SK-N-SH treated with all-trans-retinoic acid at 6 μM for 48 hours (cell line): ENCODE data around the gene EXOC4.

ENCODE experiments used
- ATAC-seq: fragments of 200-7000 bp; cut with Tn5 transposase; 3 replicates; pipeline ENCODE4 v1.9.1; 2020; ENCODE audit warnings: mild to moderate bottlenecking, moderate library complexity
- ARNTL ChIP-seq: fragments of 450-650 bp; formaldehyde crosslinking; IDR thresholded peaks from 2 replicates; pipeline ENCODE4 v1.5.0; 2020; ENCODE audit warnings: low read depth, mild to moderate bottlenecking, moderate library complexity, borderline replicate concordance
- BACH2 ChIP-seq: fragments of 250-450 bp; sonication (Bioruptor Pico); IDR thresholded peaks from 2 replicates; pipeline ENCODE4 v1.9.0; 2021; ENCODE audit warnings: mild to moderate bottlenecking, borderline replicate concordance
- CREB5 ChIP-seq: fragments of 250-450 bp; sonication (Bioruptor Pico); IDR thresholded peaks from 2 replicates; pipeline ENCODE4 v1.5.1; 2020; ENCODE audit warnings: low read depth, mild to moderate bottlenecking, moderate library complexity
- CSDC2 ChIP-seq: fragments of 250-450 bp; sonication (Bioruptor Pico); IDR thresholded peaks from 2 replicates; pipeline ENCODE4 v1.5.0; 2020; ENCODE audit warnings: mild to moderate bottlenecking, moderate library complexity
- CSRNP3 ChIP-seq: fragments of 250-450 bp; sonication (Bioruptor Pico); IDR thresholded peaks from 2 replicates; pipeline ENCODE4 v1.5.1; 2021; ENCODE audit warnings: mild to moderate bottlenecking, moderate library complexity
- ESRRG ChIP-seq: fragments of 250-450 bp; sonication (Bioruptor Pico); IDR thresholded peaks from 2 replicates; pipeline ENCODE4 v1.6.1; 2021; ENCODE audit warnings: mild to moderate bottlenecking
- GLIS3 ChIP-seq: fragments of 250-450 bp; sonication (Bioruptor Pico); IDR thresholded peaks from 2 replicates; pipeline ENCODE4 v1.5.0; 2020; ENCODE audit warnings: mild to moderate bottlenecking, moderate library complexity
- ISL1 ChIP-seq: fragments of 250-450 bp; sonication (Bioruptor Pico); IDR thresholded peaks from 2 replicates; pipeline ENCODE4 v2.1.2; 2022; ENCODE audit warnings: mild to moderate bottlenecking, moderate library complexity
- OSR1 ChIP-seq: fragments of 250-450 bp; sonication (Bioruptor Pico); IDR thresholded peaks from 2 replicates; pipeline ENCODE4 v1.8.0; 2022; ENCODE audit warnings: moderate library complexity, mild to moderate bottlenecking, inconsistent platforms
- POU6F1 ChIP-seq: fragments of 250-450 bp; sonication (Bioruptor Pico); IDR thresholded peaks from 2 replicates; pipeline ENCODE4 v1.8.0; 2021; ENCODE audit warnings: low read depth, mild to moderate bottlenecking, moderate library complexity, borderline replicate concordance
- PPARA ChIP-seq: fragments of 250-450 bp; sonication (Bioruptor Pico); IDR thresholded peaks from 2 replicates; pipeline ENCODE4 v1.5.0; 2020; ENCODE audit warnings: mild to moderate bottlenecking, borderline replicate concordance
- RARB ChIP-seq: fragments of 250-450 bp; sonication (Bioruptor Pico); IDR thresholded peaks from 2 replicates; pipeline ENCODE4 v1.8.0; 2021; ENCODE audit warnings: mild to moderate bottlenecking, moderate library complexity
- SNAI2 ChIP-seq: fragments of 250-450 bp; sonication (Bioruptor Pico); IDR thresholded peaks from 2 replicates; pipeline ENCODE4 v1.5.0; 2020; ENCODE audit warnings: mild to moderate bottlenecking, moderate library complexity
- TCF4 ChIP-seq: fragments of 250-450 bp; sonication (Bioruptor Pico); IDR thresholded peaks from 2 replicates; pipeline ENCODE4 v1.8.0; 2021; ENCODE audit warnings: mild to moderate bottlenecking, moderate library complexity, borderline replicate concordance
- TOX ChIP-seq: fragments of 250-450 bp; sonication (Bioruptor Pico); IDR thresholded peaks from 2 replicates; pipeline ENCODE4 v1.8.0; 2021; ENCODE audit warnings: mild to moderate bottlenecking, moderate library complexity, borderline replicate concordance
- ZC3H10 ChIP-seq: fragments of 250-450 bp; sonication (Bioruptor Pico); IDR thresholded peaks from 2 replicates; pipeline ENCODE4 v1.5.1; 2021; ENCODE audit warnings: mild to moderate bottlenecking, moderate library complexity
- ZFP3 ChIP-seq: fragments of 250-450 bp; sonication (Bioruptor Pico); IDR thresholded peaks from 2 replicates; pipeline ENCODE4 v1.5.0; 2020; ENCODE audit warnings: mild to moderate bottlenecking, moderate library complexity
- ZFP30 ChIP-seq: fragments of 450-650 bp; formaldehyde crosslinking; IDR thresholded peaks from 2 replicates; pipeline ENCODE4 v1.5.0; 2022; ENCODE audit warnings: mild to moderate bottlenecking, moderate library complexity
- ZNF565 ChIP-seq: fragments of 450-650 bp; formaldehyde crosslinking; conservative IDR thresholded peaks from 2 replicates; pipeline ENCODE4 v1.5.0; 2020; ENCODE audit warnings: low read depth, mild to moderate bottlenecking, moderate library complexity
- ZNF70 ChIP-seq: fragments of 450-650 bp; formaldehyde crosslinking; IDR thresholded peaks from 2 replicates; pipeline ENCODE4 v1.5.0; 2020; ENCODE audit warnings: mild to moderate bottlenecking, moderate library complexity
- ZNF8 ChIP-seq: fragments of 450-650 bp; formaldehyde crosslinking; IDR thresholded peaks from 2 replicates; pipeline ENCODE4 v1.5.0; 2020; ENCODE audit warnings: mild to moderate bottlenecking, moderate library complexity
- TF ChIP-seq, protein P1 (sequence below): fragments of 250-450 bp; sonication (Bioruptor Pico); IDR thresholded peaks from 2 replicates; pipeline ENCODE4 v1.8.0; 2020; ENCODE audit warnings: mild to moderate bottlenecking, moderate library complexity, borderline replicate concordance
- TF ChIP-seq, protein P2 (sequence below): fragments of 250-450 bp; sonication (Bioruptor Pico); IDR thresholded peaks from 2 replicates; pipeline ENCODE4 v1.5.0; 2020; ENCODE audit warnings: mild to moderate bottlenecking, moderate library complexity

Gene EXOC4

DNA sequence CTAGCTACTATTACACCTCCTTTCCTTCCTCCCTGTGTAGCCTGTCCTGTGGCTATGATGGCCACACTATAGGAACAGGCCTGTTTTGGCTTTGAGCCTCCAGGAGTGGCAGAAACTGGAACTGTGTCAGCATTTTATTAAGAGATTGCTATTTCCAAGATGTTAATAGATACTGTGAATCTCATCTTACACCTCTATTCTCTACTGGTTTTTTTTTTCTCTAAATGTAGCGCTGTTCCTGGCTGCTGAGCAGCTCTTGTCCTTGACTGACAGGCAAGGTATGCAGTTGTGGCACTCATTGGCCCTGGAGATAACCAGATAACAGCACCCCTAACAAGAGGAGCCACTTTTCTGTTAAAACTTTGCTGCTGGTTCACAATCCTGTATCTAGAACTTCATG lies 119.5 kb downstream of the EXOC4 start:
- no peak for ATAC-seq
- TF ChIP-seq ZNF8 (CRISPR knock-in tag): no peak
- TF ChIP-seq POU6F1 (CRISPR knock-in tag): no peak
- TF ChIP-seq, protein P1, sequence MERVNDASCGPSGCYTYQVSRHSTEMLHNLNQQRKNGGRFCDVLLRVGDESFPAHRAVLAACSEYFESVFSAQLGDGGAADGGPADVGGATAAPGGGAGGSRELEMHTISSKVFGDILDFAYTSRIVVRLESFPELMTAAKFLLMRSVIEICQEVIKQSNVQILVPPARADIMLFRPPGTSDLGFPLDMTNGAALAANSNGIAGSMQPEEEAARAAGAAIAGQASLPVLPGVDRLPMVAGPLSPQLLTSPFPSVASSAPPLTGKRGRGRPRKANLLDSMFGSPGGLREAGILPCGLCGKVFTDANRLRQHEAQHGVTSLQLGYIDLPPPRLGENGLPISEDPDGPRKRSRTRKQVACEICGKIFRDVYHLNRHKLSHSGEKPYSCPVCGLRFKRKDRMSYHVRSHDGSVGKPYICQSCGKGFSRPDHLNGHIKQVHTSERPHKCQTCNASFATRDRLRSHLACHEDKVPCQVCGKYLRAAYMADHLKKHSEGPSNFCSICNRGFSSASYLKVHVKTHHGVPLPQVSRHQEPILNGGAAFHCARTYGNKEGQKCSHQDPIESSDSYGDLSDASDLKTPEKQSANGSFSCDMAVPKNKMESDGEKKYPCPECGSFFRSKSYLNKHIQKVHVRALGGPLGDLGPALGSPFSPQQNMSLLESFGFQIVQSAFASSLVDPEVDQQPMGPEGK (CRISPR knock-in tag): no peak
- no peak for TF ChIP-seq SNAI2 (CRISPR knock-in tag)
- no peak for TF ChIP-seq CSRNP3 (CRISPR knock-in tag)
- no peak for TF ChIP-seq GLIS3 (CRISPR knock-in tag)
- no peak for TF ChIP-seq ZC3H10 (CRISPR knock-in tag)
- TF ChIP-seq TOX (CRISPR knock-in tag): no peak
- TF ChIP-seq ARNTL (CRISPR knock-in tag): no peak
- no peak for TF ChIP-seq ZNF70 (CRISPR knock-in tag)
- no peak for TF ChIP-seq CREB5
- TF ChIP-seq, protein P2, sequence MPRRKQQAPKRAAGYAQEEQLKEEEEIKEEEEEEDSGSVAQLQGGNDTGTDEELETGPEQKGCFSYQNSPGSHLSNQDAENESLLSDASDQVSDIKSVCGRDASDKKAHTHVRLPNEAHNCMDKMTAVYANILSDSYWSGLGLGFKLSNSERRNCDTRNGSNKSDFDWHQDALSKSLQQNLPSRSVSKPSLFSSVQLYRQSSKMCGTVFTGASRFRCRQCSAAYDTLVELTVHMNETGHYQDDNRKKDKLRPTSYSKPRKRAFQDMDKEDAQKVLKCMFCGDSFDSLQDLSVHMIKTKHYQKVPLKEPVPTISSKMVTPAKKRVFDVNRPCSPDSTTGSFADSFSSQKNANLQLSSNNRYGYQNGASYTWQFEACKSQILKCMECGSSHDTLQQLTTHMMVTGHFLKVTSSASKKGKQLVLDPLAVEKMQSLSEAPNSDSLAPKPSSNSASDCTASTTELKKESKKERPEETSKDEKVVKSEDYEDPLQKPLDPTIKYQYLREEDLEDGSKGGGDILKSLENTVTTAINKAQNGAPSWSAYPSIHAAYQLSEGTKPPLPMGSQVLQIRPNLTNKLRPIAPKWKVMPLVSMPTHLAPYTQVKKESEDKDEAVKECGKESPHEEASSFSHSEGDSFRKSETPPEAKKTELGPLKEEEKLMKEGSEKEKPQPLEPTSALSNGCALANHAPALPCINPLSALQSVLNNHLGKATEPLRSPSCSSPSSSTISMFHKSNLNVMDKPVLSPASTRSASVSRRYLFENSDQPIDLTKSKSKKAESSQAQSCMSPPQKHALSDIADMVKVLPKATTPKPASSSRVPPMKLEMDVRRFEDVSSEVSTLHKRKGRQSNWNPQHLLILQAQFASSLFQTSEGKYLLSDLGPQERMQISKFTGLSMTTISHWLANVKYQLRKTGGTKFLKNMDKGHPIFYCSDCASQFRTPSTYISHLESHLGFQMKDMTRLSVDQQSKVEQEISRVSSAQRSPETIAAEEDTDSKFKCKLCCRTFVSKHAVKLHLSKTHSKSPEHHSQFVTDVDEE: no peak
- TF ChIP-seq BACH2 (CRISPR knock-in tag): no peak
- no peak for TF ChIP-seq RARB (CRISPR knock-in tag)
- TF ChIP-seq ZNF565 (CRISPR knock-in tag): no peak
- TF ChIP-seq OSR1 (CRISPR knock-in tag): no peak

DNA sequence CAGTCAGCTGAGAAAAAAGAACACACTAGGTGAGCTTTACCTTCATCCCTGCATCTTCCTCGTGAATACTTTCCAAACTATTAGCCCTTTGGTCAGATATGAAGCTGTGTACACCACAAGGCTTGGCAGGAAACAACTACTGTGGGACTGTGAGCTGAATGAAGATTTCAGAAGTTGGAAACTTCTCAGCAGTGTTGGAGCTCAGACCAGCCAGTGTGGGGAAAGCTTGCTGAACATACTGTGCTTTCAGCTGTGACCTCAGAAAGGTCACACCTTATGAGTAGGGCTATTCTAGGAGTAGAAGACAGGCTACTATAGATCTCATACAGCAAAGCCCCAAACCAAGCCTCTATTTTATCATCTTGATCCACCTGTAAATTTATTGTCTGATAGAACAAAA lies 123.6 kb downstream of the EXOC4 start:
- TF ChIP-seq TCF4 (CRISPR knock-in tag): no peak
- TF ChIP-seq CSDC2 (CRISPR knock-in tag): no peak
- no peak for TF ChIP-seq SNAI2 (CRISPR knock-in tag)
- no peak for TF ChIP-seq CSRNP3 (CRISPR knock-in tag)
- TF ChIP-seq ZNF70 (CRISPR knock-in tag): no peak
- no peak for TF ChIP-seq PPARA (CRISPR knock-in tag)
- TF ChIP-seq ZC3H10 (CRISPR knock-in tag): no peak
- TF ChIP-seq, protein P2: no peak
- TF ChIP-seq ZFP3 (CRISPR knock-in tag): no peak
- no peak for TF ChIP-seq ZNF8 (CRISPR knock-in tag)
- no peak for TF ChIP-seq CREB5
- TF ChIP-seq BACH2 (CRISPR knock-in tag): no peak
- TF ChIP-seq ZFP30 (CRISPR knock-in tag): no peak
- TF ChIP-seq ESRRG (CRISPR knock-in tag): no peak
- TF ChIP-seq, protein P1 (CRISPR knock-in tag): no peak
- TF ChIP-seq RARB (CRISPR knock-in tag): no peak
- no peak for TF ChIP-seq ISL1
- no peak for ATAC-seq
